Ovary (tissue), 3 donors: ENCODE results near the gene PNPLA5.

Source experiments
- EP300 ChIP-seq: sonication (generic); formaldehyde crosslinking; IDR thresholded peaks from one replicate; pipeline ENCODE4 v1.6.1; 2017; ENCODE audit warnings: antibody characterized with exemption
- POLR2A ChIP-seq: fragments of 450-650 bp; IDR thresholded peaks from one replicate; pipeline ENCODE4 v1.6.1; 2017; ENCODE audit warnings: antibody characterized with exemption, mild to moderate bottlenecking, moderate library complexity
- TF ChIP-seq, protein P1 (sequence below), 3 donors: fragments of 450-650 bp in 2 of 3; fragments of 200-600 bp in 1 of 3; IDR thresholded peaks; one replicate each; pipeline versions ENCODE4 v1.5.1 to v1.8.0; 2016 to 2022; ENCODE audit warnings: antibody characterized with exemption in 3 of 3, mild to moderate bottlenecking in 1 of 3
- donor health status: DM: no; HTN: no; CAD: no.

DNA sequence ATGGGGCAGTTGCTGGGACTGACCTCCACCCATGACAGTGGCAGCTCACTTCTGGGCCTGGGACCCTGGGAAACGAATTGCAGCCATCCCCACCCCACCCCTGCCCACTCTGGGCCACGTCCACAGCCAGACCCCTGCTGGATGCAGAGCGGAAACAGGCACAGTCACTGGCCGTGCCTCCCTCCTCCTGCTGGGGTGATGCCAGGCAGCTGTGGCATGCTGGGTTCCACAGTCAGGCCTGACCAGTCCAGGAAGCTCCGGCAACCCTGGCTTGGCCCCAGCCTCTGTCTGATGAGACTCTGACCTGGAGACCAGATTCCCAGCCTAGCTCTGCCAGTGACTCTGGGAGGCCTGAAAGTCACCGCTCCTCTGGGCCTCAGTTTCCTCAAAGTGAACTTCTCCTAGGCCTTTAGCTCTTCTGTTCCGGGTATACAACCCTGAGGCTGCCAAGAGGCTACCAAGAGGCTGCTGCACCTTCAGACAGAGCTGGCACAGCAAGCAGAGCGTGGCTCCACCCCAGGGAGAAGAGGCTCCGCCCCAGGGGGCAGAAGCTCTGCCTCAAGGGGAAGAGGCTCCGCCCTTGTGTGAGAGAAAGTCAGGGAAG, 38.4 kb downstream of the PNPLA5 start:
- TF ChIP-seq, protein P1, sequence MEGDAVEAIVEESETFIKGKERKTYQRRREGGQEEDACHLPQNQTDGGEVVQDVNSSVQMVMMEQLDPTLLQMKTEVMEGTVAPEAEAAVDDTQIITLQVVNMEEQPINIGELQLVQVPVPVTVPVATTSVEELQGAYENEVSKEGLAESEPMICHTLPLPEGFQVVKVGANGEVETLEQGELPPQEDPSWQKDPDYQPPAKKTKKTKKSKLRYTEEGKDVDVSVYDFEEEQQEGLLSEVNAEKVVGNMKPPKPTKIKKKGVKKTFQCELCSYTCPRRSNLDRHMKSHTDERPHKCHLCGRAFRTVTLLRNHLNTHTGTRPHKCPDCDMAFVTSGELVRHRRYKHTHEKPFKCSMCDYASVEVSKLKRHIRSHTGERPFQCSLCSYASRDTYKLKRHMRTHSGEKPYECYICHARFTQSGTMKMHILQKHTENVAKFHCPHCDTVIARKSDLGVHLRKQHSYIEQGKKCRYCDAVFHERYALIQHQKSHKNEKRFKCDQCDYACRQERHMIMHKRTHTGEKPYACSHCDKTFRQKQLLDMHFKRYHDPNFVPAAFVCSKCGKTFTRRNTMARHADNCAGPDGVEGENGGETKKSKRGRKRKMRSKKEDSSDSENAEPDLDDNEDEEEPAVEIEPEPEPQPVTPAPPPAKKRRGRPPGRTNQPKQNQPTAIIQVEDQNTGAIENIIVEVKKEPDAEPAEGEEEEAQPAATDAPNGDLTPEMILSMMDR (IDR thresholded peaks at IDR 0.05): no peak
- no peak for TF ChIP-seq EP300
- TF ChIP-seq POLR2A: no peak
